IPS-NIHi7 (cell line): Measurements from ENCODE around the gene PPP1R12A.
A peak's percentile ranks its signal among the peaks of the same experiment; 100 is the strongest.
"Not testable (repeated sequence)": the region's sequence is repeated elsewhere in the genome, so short reads cannot be mapped to it uniquely, and the experiment has no call there.

ENCODE experiments used
- DNase-seq: peaks from one replicate; pipeline ENCODE4 v3.0.0; 2012; ENCODE audit warnings: mixed read lengths; ENCODE audit errors: extremely low spot score

The PPP1R12A gene

GRCh38 chr12:79935021-79935623 lies at the start of gene PPP1R12A:
Gene PPP1R12A, minus strand, starts transcription at chr12:79935097. Its CDS starts 166 bp downstream, at chr12:79934931.
- peak; percentile 92 for DNase-seq

- no peak for DNase-seq
Observed at GRCh38 chr12:79983986-79984620, 49.2 kb upstream of the PPP1R12A start.

GRCh38 chr12:79983492-79983891 lies 48.6 kb upstream of the PPP1R12A start:
- DNase-seq = no peak

- DNase-seq = no peak
Observed at GRCh38 chr12:79982086-79983062, 47.5 kb upstream of the PPP1R12A start.

GRCh38 chr12:79978692-79979091 lies 43.8 kb upstream of the PPP1R12A start:
- DNase-seq = no peak

- not testable (repeated sequence) for DNase-seq
Observed at GRCh38 chr12:79977856-79978460, 43.1 kb upstream of the PPP1R12A start.

- no peak for DNase-seq
Observed at GRCh38 chr12:79975143-79975542, 40.2 kb upstream of the PPP1R12A start.

- no peak for DNase-seq
Observed at GRCh38 chr12:79973801-79974200, 38.9 kb upstream of the PPP1R12A start.

GRCh38 chr12:79964100-79964627 lies 29.3 kb upstream of the PPP1R12A start:
- no peak for DNase-seq

- no peak for DNase-seq
Observed at GRCh38 chr12:79961411-79961810, 26.5 kb upstream of the PPP1R12A start.

- DNase-seq = no peak
Observed at GRCh38 chr12:79959484-79959883, 24.6 kb upstream of the PPP1R12A start.

GRCh38 chr12:79956896-79957295 lies 22.0 kb upstream of the PPP1R12A start:
- DNase-seq = no peak

- no peak for DNase-seq
Observed at GRCh38 chr12:79955561-79955960, 20.7 kb upstream of the PPP1R12A start.

GRCh38 chr12:79954037-79954610 lies 19.2 kb upstream of the PPP1R12A start:
- no peak for DNase-seq

GRCh38 chr12:79949098-79949497 lies 14.2 kb upstream of the PPP1R12A start:
- no peak for DNase-seq

GRCh38 chr12:79945433-79945832 lies 10.5 kb upstream of the PPP1R12A start:
- no peak for DNase-seq

GRCh38 chr12:79944565-79944964 lies 9.7 kb upstream of the PPP1R12A start:
- DNase-seq = no peak

- DNase-seq = not testable (repeated sequence)
Observed at GRCh38 chr12:79942846-79943245, 7.9 kb upstream of the PPP1R12A start.

- DNase-seq = no peak
Observed at GRCh38 chr12:79939728-79940310, 4.9 kb upstream of the PPP1R12A start.

- no peak for DNase-seq
Observed at GRCh38 chr12:79938843-79939242, 3.9 kb upstream of the PPP1R12A start.

GRCh38 chr12:79936670-79937069 lies 1.8 kb upstream of the PPP1R12A start:
- no peak for DNase-seq
